Skeletal muscle tissue (tissue), 4 donors: ENCODE data around the gene C6orf136. TPM values are rescaled to one million over a fixed set of nuclear protein-coding genes. Genes with fewer than 3 reads are reported as not detected.

ENCODE experiments used
- H3K27ac ChIP-seq: one replicate; pipeline ENCODE4 v1.7.0; 2013; ENCODE audit warnings: mild to moderate bottlenecking, low read depth, low read length, inconsistent platforms
- H3K27me3 ChIP-seq, 3 donors: one replicate each; pipeline ENCODE4 v1.7.0; 2013; ENCODE audit warnings: low read length in 3 of 3; ENCODE audit not compliant: control insufficient read depth in 3 of 3, insufficient read depth in 3 of 3
- H3K36me3 ChIP-seq, 3 donors: one replicate each; pipeline ENCODE4 v1.7.0; 2013; ENCODE audit warnings: low read length in 3 of 3; ENCODE audit not compliant: control insufficient read depth in 3 of 3, insufficient read depth in 3 of 3
- H3K4me1 ChIP-seq, 3 donors: one replicate each; pipeline ENCODE4 v1.7.0; 2013; ENCODE audit warnings: low read length in 3 of 3, mild to moderate bottlenecking in 3 of 3; ENCODE audit not compliant: control insufficient read depth in 3 of 3, insufficient read depth in 3 of 3
- H3K4me3 ChIP-seq, 3 donors: one replicate each; pipeline ENCODE4 v1.7.0; 2013; ENCODE audit warnings: low read length in 3 of 3
- H3K9ac ChIP-seq, 3 donors: one replicate each; pipeline ENCODE4 v1.7.0; 2013; ENCODE audit warnings: low read length in 3 of 3, mild to moderate bottlenecking in 3 of 3, moderate library complexity in 2 of 3, low read depth in 1 of 3
- H3K9me3 ChIP-seq, 3 donors: one replicate each; pipeline ENCODE4 v1.7.0; 2013; ENCODE audit warnings: low read length in 3 of 3; ENCODE audit not compliant: control insufficient read depth in 3 of 3
- total RNA-seq: library from RNA; depleted of rRNA; stranded (reverse); fragments of >200 nt; gene quantifications from one replicate; pipeline ENCODE4 v1.2.3, GENCODE V29; 2014
- donor health status: Osteomylitis.

C6orf136 gene
- total RNA-seq, 1 donor from 2014 or later = 9.9 TPM

DNA sequence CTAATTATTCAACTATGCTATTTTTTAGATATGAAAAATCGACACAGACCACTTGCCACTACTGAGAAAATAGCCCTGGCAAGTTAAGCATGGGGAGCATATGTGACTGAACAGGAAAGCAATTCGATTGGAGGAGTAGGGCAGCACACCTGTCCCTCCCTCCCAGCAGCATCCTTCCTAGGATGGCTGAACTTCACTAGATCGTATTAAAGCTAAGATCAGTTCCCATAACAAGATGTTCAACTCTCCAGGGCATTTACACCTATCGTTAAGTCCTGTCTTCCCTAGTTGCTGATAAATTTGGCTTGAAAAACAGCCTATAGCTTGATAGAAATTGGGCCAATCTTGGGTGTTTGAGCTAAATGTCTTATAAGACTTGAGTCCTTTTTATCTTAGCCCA, 36.9 kb upstream of the C6orf136 start:
- no peak overlapping the region for H3K4me3 ChIP-seq
- H3K9ac ChIP-seq = peak overlapping the region in 1 of 3 donors; percentile 11
- H3K4me1 ChIP-seq = peaks cover 21 to 42% (median 41%) of the 10 kb centered on the region in 3 donors
- H3K27me3 ChIP-seq = no peaks in the 10 kb centered on the region
- peak overlapping the region; percentile 5 for H3K27ac ChIP-seq
- peaks cover 31 to 44% (median 42%) of the 10 kb centered on the region in 3 donors for H3K36me3 ChIP-seq
- H3K9me3 ChIP-seq = no peaks in the 10 kb centered on the region

DNA sequence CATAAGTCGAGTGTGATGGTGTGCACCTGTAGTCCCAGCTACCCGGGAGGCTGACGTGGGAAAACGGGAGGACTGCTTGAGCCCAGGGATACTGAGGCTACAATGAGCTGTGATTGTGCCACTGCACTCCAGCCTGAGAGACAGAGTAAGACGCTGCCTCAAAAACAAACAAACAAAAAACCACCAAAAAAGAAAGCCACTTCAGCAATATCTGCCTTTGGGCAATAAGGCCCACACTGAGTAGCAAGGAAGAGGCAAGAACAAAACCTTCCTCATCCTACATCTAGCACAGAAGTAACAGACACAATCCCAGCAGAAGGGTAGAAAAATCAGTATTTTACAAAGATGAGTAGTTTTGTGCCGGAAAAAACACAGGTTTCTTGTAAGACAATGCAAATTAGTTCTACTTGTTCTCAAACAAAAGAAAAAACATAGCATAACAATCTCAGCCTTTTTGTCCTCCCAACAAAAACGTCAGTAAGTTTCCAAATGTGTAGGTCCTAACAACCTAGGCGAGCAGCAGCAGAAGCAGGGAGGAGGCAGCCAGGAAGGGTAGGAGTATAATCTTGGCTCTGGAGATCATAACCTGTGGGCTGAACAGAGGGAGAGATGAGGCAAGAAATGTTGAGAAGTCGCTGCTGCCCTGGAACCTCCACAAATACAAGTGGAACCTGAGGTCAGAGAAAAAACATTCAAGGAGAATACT, 35.6 kb upstream of the C6orf136 start:
- peaks cover 27 to 41% (median 37%) of the 10 kb centered on the region in 3 donors for H3K36me3 ChIP-seq
- H3K9ac ChIP-seq = no peak overlapping the region
- H3K4me3 ChIP-seq = no peak overlapping the region
- no peaks in the 10 kb centered on the region for H3K9me3 ChIP-seq
- H3K27ac ChIP-seq = no peak overlapping the region
- H3K27me3 ChIP-seq = no peaks in the 10 kb centered on the region
- peaks cover 21 to 42% (median 41%) of the 10 kb centered on the region in 3 donors for H3K4me1 ChIP-seq

DNA sequence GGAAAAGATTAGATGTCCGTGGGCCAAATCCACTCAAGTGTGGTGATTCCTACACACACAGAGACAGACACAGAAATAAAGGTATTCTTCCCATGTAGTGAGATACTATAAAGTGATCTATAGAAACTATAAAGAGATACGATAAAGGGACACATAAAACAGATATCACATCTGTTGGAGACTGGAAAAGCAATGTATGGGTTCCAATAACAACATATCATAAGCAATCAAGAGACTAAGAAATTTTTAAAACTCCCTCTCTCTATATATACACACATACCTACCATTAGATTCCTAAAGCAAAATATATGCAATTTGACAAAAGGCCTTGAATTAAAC, 35.1 kb upstream of the C6orf136 start:
- Histone ChIP-seq H3K4me1 (peaks cover 21 to 45% (median 41%) of the 10 kb centered on the region in 3 donors), H3K9me3 (no peaks in the 10 kb centered on the region), H3K27ac (peak overlapping the region; percentile 100), H3K36me3 (peaks cover 27 to 41% (median 37%) of the 10 kb centered on the region in 3 donors), H3K9ac (no peak overlapping the region), H3K27me3 (no peaks in the 10 kb centered on the region), H3K4me3 (no peak overlapping the region)

DNA sequence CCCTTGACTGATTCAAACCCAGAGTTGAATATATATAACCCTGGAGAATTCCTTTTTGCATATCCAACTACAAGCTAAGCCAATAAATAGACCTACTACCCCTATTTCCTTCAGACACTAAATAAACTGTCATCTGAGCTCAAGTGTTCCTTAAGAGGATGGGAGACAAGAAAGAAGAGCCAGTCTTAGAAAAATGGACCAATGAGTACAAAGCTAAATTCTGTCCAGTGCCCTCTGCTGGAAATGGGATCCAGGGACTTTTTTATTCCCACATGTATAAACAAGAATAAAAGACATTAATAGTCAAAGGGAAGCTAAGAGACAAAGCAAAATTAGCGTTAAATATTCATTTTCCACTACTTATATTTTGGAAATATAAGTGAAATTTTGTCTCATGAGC, 34.7 kb upstream of the C6orf136 start:
- Histone ChIP-seq H3K9me3 (no peaks in the 10 kb centered on the region), H3K36me3 (peaks cover 26 to 38% (median 35%) of the 10 kb centered on the region in 3 donors), H3K9ac (no peak overlapping the region), H3K27ac (peak overlapping the region; percentile 100), H3K27me3 (no peaks in the 10 kb centered on the region), H3K4me1 (peaks cover 21 to 48% (median 41%) of the 10 kb centered on the region in 3 donors), H3K4me3 (no peak overlapping the region)

DNA sequence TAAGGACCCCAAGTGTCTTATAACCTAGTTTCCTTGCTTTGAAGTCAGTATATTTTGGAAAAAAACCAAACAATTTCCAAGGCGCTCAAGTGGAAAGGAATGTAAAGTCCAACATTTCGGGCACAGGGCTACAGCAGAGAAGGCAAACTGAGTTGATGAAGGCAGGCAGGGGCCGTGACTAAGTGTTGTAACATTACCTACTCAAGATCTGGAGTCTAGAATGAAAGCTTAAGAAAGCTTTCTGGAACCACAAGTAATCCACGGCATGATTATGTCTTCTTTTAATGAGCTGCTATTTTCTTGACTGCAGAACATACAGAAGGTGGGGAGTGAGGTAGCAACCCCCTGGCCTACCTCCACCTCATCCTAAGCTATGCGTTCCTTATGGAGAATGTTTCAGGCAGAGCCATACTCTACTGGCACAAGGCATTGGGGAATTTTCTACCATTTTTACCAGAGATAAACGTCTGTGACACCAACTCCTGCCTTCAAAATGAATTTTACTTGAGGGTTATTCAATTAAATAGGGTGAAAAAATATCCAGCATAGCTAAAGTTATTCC, 34.2 kb upstream of the C6orf136 start:
- peaks cover 21 to 48% (median 41%) of the 10 kb centered on the region in 3 donors for H3K4me1 ChIP-seq

DNA sequence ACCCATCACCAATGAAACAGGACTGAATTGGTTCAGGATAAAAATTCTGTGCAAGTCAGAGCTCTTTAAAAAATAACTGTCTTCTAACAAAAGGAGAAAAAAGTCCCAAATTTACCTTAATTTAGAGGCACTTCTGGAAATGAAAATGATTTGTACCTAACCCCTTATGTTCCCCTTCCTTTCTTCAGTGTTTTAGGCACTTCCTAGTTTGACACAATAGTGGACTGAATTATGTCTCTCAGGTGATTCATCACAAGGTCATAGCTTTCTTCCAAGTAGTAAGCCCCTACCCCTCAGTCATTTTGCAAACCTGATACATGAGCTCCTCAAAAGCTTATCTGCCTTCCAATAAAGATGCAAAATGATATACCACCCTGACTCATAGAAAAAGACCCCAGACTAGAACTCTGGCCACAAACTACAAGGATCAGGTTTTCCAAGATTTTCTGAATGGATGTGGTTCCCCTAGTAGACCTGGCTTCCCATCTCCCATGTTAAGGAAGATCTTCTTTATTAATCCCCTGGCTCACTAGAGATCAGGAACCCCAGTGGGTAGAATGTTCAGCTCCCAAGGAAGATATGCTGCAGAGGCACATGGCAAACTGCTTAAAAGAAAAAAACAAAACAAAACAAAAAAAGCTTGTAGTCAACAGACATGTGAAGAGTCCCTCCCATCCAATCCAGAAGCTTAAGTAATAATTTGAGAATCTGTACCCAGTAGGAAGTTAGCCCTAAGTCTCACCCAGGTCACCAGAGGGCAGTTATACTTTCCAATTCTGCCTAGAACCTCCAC, 33.5 kb upstream of the C6orf136 start:
- Histone ChIP-seq H3K4me1 (peaks cover 22 to 49% (median 45%) of the 10 kb centered on the region in 3 donors), H3K27me3 (no peaks in the 10 kb centered on the region), H3K9ac (peak overlapping the region; percentile 87 to 100 (median 98)), H3K4me3 (peak overlapping the region in 2 of 3 donors; percentile 48 to 88), H3K36me3 (peaks cover 17 to 27% (median 25%) of the 10 kb centered on the region in 3 donors), H3K27ac (peak overlapping the region; percentile 100), H3K9me3 (no peaks in the 10 kb centered on the region)

More for the DNA sequence above, 34.2 kb upstream of the C6orf136 start:
- peak overlapping the region; percentile 100 for H3K27ac ChIP-seq
- H3K27me3 ChIP-seq = no peaks in the 10 kb centered on the region
- H3K36me3 ChIP-seq = peaks cover 21 to 33% (median 30%) of the 10 kb centered on the region in 3 donors
- H3K4me3 ChIP-seq = no peak overlapping the region
- H3K9me3 ChIP-seq = no peaks in the 10 kb centered on the region
- H3K9ac ChIP-seq = no peak overlapping the region

DNA sequence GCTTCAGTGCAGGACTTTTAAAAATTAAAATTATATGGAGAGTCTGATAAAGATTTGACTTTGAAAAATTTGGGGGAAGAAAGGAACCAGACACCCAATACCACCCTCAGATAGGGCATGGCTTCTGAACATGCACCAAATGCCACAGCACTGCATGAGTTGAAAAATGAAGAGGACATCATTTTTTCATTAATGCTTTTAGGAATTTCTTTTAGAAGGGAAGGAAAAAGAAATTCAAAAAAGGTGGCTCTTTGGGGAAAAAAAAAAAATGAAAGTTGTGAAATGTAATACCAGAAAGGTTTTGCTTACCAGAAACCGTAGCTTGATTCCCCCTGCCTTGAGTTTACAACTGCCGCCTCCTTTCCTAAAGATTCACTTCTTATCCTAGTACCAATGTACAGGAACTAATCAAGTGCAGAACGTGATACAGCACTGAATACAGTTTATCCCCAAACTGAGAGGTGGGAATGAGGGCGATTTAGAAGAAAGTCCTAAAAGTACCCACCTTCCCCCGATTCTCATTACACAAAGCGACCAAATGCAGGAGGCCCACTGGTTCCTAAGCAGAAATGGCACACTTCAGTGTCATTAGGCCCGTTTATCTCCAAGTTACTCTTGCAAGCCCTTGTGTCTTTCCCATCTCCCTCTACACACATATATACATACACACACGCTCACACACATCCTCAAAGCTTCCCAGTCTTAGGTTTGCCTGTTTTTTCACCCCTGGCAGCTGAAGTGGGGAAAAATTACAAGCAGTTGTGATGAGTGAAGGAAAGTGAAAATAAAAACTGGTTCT, 32.7 kb upstream of the C6orf136 start:
- Histone ChIP-seq H3K9me3 (no peaks in the 10 kb centered on the region), H3K4me1 (peaks cover 30 to 57% (median 52%) of the 10 kb centered on the region in 3 donors), H3K4me3 (peak overlapping the region; percentile 71 to 99 (median 88)), H3K36me3 (peaks cover 13 to 19% (median 17%) of the 10 kb centered on the region in 3 donors), H3K9ac (peak overlapping the region; percentile 87 to 100 (median 98)), H3K27me3 (no peaks in the 10 kb centered on the region), H3K27ac (peak overlapping the region; percentile 100)

DNA sequence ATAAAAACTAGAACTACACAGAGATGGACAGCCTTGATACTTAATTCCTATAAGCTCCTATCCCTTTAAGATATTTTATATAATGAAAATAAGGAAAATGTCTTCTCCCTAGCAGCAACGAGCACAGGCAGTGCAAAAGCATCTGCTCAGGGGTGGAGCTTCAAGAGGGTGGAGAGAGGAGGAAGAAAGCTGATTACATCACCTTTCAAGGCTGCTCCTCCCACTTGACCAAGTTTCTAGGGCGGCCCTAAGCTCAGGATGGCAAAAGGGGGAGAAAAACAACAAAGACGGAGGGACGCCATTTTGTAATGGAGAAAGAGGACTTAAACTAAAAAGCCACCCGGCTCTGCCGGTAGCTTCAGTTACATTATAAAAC, 32.1 kb upstream of the C6orf136 start:
- Histone ChIP-seq H3K9me3 (no peaks in the 10 kb centered on the region), H3K27me3 (no peaks in the 10 kb centered on the region), H3K9ac (peak overlapping the region; percentile 87 to 100 (median 98)), H3K36me3 (peaks cover 16 to 20% (median 19%) of the 10 kb centered on the region in 3 donors), H3K4me3 (peak overlapping the region; percentile 88 to 99 (median 89)), H3K27ac (peak overlapping the region; percentile 100), H3K4me1 (peaks cover 30 to 63% (median 50%) of the 10 kb centered on the region in 3 donors)

DNA sequence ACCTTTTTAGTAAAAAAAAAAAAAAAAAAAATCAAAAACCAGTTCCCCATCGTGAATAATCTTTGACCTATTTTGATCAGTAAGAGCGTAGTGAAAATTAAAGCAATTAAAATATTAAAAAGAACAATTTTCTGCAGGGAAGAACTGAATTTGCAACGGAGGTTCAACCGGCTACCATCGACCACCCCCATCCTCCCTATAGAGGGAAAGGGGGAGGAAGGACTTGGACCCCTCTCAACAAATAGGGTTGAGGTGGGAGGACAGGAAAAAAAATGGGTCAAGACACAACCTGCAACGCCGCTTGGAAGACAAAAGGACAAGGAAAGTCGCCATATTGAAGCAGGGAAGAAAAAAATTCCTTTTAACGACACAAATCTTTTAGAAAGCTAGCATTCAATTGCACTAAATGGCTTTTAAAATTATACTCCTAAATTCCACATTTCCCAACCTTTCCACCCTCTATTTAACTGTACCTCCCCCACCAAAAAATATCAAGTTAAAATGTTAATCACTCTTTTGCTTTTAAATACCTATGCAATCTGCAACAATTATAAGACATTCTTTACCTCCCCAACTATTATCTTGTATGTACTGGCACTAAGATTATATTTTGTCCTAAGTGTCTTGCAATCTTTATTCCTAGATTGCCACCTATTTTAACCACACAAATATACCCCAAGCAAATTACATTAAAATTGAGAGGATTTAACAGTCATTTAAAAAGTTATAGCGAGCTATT, 31.5 kb upstream of the C6orf136 start:
- no peaks in the 10 kb centered on the region for H3K9me3 ChIP-seq
- no peaks in the 10 kb centered on the region for H3K27me3 ChIP-seq
- peaks cover 16 to 23% (median 21%) of the 10 kb centered on the region in 3 donors for H3K36me3 ChIP-seq
- peak overlapping the region; percentile 100 for H3K27ac ChIP-seq
- peaks cover 30 to 58% (median 50%) of the 10 kb centered on the region in 3 donors for H3K4me1 ChIP-seq
- H3K9ac ChIP-seq = peak overlapping the region; percentile 87 to 100 (median 98)
- H3K4me3 ChIP-seq = peak overlapping the region; percentile 88 to 99 (median 89)
